HG03469 (cell line): ENCODE data around the gene DLG4.
"Not testable (repeated sequence)": the region's sequence is repeated elsewhere in the genome, so short reads cannot be mapped to it uniquely, and the experiment has no call there.

Experiments used
- ATAC-seq: cut with Tn5 transposase; IDR thresholded peaks from one replicate; pipeline ENCODE4 v1.9.1; 2021; ENCODE audit warnings: mild to moderate bottlenecking, moderate library complexity, moderate number of reproducible peaks; ENCODE audit not compliant: unreplicated experiment

Gene DLG4

DNA sequence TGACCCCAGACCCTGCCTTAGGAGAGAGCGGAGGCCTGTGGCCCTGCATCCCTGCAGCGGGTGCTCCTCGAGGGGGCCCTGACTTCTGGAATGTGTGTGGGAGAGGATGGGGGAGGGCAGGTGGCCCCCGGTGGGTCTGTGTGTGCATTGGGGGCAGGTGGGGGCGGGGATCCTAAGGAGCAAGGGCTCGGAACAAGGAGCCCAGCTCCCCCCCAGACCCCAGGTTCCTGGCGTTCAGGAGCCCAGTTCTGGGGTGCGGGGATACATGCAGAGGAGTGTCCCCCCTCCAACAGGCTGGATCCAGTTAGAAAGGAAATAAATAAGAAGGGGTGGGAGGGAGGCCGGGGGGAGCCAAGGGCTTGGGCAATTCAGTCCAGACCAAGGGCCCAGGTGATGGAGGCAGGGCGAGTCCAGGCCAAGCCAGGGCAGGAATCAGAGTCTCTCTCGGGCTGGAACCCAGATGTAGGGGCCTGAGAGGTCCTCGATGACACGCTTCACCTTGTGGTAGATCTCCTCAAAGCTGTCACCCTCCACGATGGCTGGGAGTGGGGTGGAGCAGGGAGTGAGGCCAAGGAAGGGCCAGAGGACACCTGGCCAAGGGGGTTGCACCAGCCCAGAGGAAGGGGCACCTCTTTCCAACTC is 29.2 kb downstream of the DLG4 start:
- no peak for ATAC-seq

DNA sequence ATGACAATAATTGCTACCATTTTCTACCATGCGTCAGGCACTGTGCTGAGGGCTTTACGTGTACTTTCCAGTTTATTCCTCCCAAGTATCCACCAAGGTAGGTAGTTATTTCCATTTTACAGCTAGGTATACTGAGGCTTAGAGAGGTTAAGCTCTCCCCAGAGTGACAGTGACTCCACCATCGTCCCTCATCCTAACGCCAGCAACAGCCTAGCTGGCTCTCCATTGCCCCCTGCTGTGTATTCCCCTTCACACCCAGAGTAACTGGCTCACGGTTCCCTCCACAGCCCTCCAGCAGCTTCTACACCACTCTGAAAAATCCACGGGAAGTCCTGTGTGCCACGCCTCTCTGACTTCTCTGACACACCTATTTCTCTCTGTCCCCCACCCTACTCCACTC is 33.4 kb downstream of the DLG4 start:
- no peak for ATAC-seq

DNA sequence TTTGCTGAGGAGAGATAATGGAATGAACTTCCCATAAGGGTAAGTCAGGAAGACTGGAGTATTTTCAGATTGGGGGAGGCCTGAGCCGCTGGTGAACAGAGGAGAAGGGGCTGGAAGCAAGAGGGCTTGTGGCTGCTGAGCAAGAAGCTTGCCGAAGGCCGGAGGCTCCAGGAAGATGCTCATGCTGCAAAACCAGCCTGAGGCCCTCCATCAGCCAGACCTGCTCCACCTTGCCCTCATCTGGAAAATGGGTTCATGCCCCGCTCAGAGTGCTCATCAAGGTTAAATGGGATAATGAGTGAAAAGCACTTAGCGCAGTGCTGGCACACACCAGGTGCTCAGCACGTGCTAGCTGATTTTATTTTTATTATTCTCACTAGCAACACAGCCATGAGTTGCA is 35.0 kb downstream of the DLG4 start:
- no peak for ATAC-seq

DNA sequence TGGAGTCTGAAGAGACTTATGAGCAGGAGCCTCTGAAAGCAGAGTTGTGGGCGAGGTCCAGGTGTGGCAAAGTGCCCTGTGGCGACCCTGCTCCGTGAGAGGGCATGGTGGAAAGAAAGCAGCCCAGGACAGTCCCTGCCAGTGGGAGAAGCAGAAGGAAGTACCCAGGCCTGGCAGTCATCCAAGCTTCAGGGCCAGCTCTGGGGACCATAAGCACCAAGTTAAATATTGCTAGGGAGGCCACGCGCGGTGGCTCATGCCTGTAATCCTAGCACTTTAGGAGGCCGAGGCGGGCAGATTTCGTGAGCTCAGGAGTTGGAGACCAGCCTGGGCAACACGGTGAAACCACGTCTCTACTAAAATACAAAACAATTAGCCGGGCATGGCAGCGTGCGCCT is 35.5 kb downstream of the DLG4 start:
- no peak for ATAC-seq

DNA sequence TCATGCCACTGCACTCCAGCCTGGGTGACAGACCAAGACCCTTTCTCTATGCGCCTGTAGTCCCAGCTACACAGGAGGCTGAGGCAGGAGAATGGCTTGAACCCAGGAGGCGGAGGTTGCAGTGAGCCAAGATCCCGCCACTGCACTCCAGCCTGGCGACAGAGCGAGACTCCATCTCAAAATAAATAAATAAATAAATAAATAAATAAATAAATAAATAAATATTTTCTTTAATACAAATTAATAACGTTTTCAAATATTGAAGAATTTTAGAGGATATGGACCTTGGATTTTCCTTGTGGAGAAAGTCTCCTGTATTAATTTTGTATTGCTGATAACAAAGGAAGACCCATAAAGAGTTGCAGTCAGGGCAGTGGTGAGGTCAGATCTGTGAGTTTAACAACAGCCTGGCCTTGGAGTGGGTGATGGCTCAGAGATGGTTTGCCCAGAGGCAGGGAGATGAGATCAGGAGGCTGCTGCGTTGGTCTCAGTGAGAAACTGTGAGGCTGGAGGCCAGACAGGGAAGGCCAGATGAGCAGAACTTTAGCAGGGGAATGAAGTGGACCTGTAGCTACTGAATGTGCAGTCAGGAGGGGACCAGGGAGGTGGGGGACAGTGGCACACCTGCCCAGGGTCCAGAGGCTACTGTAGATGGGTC is 36.1 kb downstream of the DLG4 start:
- no peak for ATAC-seq

DNA sequence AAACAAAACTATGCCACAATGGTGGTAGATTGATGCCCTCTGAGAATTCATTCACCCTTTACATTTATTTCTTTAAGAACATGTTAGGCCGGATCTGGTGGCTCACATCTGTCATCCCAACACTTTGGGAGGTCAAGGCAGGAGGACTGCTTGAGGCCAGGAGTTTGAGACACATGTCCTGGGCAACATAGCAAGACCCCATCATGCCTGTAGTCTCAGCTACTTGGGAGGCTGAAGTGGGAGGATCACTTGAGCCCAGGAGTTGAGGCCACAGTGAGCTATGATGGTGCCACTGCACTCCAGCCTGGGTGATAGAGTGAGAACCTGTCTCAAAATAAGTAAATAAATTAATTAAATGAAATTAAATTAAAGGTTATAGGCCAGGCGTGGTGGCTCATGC is 37.5 kb downstream of the DLG4 start:
- not testable (repeated sequence) for ATAC-seq

DNA sequence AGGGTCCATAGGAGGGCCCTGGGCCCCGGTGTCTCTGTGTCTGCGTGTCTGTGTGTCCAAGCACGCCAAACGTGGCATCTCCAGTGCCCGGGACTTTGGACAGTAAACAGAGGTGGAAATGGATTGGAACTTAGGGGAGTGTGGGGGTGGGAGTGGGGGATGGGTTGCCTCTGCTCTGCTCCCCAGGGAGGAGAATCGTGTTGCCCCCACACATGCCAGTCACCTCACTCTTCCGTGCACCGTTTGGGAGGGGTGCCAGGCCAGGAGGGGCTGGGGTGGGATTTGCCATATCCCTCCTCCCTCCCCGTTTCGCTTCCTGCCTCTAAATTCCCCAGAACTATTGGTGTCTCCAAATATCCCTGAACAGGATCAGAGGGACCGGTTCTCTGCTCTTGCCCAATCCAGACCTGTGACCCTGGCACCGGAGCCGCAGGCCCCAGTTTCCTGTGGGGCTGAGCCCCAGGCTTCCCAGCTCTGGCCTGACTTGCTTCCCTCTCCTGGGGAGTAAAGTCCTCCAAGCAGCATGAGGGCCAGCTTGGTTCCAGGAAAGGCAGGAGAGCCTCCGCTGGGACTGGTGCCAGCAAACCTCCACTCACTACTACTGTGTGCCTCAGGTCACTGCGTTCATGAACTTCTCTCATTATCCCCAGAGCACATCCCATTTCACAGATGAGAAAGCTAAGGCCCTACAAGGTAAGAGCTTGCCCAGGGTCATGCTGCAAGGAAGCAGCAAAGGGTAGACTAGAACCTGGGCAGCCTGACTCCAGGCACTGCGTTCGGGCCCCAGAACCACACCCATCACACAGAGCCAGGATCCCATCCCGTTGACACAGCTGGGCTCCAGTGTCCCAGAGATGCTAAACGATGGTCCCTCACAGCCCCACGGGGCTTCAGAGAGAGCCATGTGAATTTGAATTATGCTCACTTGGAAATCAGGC is 40.0 kb downstream of the DLG4 start, which contains the start of gene ASGR1:
ASGR1 (minus strand) TSS at position 54 of the 938 bp plus-strand sequence. CDS start 807 bp downstream, outside the sequence.
- no peak for ATAC-seq

DNA sequence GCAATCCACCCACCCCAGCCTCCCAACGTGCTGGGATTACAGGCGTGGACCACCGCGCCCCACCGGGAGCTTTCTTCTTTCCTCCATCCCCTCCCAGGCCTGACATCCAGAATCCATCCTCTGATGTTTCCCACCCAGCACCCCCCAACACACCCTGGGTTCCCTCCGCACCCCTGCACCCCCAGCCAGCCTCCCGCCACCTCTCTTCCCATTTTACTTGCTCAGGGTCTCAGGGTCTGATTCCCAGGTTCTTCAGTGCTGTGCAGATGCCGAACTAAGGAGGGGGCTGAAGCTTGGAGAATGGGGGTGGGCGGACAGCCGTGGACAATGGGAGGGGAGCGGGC is 40.7 kb downstream of the DLG4 start:
- no peak for ATAC-seq

DNA sequence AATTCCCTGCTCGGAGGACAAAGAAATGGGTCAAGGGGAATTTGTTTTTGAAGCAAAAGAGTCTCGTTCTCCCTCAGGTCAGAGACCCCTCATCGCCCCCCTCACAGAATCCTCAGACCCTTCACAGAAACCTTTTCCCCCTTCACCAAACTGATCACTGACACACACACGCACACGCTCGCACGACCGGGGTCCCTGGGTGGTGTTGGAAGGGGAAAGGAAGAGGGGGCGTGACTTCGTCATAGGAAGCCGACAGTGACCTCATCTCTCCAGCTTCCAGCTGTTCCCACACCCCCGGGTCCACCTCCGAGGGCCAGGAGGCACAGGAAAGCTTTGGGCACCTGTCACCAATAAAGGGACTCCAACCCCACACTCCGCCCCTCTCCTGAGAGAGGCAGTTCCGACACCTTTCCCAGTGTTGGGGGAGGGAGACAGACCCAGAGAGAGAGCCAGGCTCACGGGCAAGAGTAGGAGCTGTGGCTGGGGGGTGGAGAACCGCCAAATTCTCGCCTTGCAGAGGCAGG is 41.6 kb downstream of the DLG4 start:
- ATAC-seq = no peak

DNA sequence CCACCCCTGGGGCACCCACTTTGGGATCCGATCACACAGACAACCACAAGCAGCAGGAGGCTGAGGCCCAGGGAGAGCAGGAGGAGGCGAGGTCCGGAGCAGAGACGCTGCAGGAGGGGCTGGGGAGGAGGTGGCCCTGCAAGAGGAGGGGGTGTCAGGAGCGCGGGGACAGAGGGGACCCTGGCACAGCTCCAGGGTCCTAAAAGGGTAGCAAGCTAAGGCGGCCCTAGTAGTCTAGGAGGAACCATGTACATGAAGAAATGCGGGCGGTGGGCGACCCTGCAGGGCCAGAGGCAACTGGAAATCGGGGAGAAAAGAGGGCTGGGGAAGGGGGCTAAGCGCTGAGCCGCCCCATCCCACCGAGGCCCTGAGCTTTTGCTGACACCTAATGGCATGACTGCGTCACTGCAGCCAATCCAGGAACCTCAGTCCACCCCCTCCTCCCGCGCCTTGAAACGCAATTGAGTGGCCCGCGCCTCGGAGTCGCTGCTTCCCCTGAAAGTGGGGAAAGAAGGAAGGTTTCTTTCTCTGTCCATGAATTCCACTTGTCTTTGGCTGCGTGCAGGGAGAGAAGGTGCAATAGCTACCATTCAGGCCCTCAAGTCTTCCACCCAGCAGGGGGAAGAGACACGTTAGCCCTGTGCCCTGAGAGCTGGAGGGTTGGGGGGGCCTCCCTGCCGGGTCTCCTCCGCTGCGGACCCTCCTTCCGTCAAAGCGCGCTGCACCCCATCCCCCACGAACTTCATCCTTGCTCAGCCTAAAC is 42.3 kb downstream of the DLG4 start:
- no peak for ATAC-seq

DNA sequence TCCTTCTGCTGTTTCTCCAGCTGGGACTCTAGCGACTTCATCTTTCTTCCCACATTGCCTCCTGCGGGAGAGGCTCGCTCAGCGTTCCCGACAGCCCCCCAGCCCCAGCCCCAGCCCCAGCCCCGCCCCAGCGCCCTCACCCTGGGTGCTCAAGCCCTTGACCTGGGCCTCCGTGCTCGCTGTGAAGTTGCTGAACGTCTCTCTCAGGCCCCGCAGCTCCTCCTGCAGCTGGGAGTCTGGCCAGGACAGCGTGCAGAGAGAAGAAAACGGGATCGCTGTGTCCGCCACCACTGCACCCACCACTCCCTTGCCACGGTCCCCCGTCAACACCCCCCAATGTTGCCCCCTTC is 42.8 kb downstream of the DLG4 start:
- no peak for ATAC-seq

DNA sequence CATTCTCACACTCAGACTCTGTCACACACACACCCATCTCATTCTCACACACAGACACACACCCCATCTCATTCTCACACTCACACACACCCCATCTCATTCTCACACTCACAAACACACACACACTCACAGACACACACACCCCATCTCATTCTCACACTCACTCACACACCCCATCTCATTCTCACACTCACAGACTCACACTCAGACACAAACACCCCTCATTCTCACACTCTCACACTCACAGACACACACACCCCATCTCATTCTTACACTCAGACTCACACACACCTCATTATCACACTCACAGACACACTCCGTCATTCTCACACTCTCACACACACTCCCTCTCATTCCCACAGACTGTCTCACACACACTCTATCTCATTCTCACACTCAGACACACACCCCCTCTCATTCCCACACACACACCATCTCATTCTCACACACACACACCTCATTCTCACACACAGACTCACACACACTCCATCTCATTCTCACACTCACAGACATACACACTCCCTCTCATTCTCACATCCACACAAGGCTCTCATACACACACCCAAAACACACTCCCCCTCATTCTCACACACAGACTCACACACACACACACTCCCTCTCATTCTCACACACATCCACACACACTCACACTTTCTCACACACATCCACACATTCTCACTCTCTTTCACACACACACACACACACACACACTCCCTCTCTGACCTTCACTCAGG is 43.4 kb downstream of the DLG4 start:
- ATAC-seq = no peak

DNA sequence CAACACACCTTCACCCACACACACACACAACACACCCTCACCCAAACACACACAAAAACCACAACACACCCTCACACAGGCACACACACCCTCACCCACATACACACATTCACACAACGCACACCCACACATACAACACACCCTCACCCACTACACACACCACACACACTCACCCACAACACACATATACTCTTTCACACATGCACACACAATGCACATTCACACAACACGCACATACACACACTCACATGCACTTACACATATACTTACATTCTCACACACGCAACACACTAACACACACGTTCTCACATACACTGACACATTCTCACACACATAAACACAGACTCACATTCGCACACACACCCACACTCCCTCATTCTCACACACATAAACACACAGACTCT is 44.3 kb downstream of the DLG4 start:
- no peak for ATAC-seq

DNA sequence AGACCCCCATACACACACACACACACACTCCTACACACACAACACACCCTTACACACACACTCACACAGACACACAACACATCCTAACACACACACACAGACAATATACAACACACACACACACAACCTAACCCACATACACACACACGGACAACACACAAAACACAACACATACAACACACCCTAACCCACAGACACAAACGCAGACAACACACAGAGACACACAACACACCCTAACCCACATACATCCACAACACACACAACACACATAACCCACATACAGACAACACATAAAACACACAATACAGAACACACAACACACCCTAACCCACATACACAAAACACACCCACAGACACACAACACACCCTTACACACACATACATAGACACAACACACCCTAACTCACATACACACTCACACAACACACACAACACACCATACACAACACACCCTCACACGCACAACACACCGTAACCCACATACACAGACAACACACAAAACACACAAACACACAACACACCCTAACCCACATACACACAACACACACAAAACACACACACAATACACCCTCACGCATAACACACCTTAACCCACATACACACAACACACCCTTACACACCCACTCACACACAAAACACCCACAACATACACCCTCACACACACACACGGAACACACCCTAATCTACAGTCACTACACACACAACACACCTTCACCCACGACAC is 44.9 kb downstream of the DLG4 start:
- ATAC-seq = no peak

DNA sequence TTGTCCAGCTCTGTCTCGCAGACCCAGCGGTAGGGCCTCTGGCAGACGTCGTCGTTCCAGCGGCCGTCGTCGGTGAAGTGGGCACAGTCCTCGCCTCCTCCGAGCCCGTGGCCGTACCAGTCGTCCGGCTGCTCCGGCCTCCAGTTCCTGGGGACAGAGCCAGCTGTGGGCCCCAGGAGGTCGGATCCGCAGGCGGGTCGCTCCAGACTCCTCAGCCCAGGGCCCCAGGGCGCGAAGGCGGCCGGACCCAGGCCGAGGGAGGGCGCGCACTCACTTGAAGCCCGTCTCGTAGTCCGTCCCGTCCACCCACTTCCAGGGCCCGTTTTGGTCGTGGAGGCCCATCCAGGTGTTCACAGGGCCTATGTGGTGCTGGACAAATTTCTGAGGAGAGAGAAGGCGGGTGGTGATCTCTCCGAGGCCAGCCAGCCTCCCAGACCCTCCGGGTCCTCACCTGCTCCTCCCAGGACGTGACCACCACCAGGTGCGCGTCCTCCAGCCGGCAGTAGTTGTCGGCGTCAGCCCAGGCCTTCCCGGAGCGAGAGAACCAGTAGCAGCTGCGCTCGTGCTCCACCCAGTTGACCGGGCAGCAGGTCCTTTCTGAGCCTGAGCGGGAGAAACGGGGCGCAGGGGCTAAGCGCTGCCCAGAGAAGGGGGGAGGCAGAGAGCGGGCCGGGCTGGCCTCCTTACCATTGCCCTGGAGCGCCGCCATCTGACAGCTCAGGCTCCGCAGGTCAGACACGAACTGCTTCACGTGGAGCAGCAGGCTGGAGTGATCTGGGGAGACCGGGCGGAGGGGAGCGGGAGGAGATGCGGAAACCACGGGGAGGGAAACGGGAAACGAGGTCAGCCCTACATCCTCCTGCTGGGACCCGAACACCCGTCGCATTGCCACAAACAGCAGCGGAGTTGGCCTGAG is 45.7 kb downstream of the DLG4 start:
- ATAC-seq = no peak

DNA sequence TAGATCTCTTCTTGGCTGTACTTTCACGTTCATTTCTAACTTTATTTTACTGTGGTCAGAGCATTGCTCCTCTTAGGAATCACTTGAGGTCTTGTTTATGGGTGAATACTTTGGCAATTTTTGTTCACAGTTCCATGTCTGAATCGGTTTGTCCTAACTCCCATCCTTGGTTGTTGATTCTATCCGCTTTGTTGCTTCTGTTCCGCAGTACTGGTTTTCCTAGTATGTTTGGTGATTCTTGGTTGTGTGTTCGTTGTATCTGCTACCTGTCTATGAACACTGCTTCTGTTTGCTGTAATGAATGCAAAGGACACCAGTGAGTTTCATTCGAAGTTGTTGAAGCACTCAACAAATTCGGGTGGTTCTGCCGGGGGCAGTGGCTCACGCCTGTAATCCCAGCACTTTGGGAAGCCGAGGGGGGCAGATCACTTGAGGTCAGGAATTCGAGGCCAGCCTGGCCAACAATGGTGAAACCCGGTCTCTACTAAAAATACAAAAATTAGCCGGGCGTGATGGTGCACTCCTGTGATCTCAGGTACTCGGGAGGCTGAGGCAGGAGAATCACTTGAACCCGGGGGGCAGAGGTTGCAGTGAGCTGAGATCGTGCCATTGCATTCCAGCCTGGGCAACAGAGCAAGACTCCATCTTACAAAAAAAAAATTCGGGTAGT is 47.0 kb downstream of the DLG4 start:
- not testable (repeated sequence) for ATAC-seq

DNA sequence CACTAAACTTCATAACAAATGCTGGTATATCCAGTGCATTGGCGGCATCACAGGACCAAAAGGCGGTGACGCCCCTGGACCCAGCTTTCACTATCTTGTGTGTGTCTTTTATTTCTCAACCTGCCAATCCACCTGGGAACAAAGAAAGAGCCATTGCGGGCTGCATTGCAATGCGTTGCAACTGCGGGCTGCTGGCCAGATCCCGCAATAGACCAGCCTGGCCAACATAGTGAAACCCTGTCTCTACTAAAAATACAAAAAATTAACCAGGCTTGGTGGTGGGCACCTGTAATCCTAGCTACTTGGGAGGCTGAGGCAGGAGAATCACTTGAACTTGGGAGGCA is 50.1 kb downstream of the DLG4 start:
- ATAC-seq = not testable (repeated sequence)
